Upper lobe of left lung (tissue), 4 donors: ENCODE results near the gene SRSF11.

ENCODE experiments used
- EP300 ChIP-seq, 4 donors: sonication (generic); formaldehyde crosslinking; IDR thresholded peaks; one replicate each; pipeline ENCODE4 v1.5.1; 2017; ENCODE audit warnings: antibody characterized with exemption in 4 of 4, control low read depth in 2 of 4
- POLR2A ChIP-seq, 4 donors: fragments of 450-650 bp; IDR thresholded peaks; one replicate each; pipeline ENCODE4 v1.5.1; 2016 to 2017; ENCODE audit warnings: antibody characterized with exemption in 4 of 4, mild to moderate bottlenecking in 2 of 4
- TF ChIP-seq, protein P1 (sequence below), 6 experiments: fragments of 450-650 bp in 4 of 6; fragments of 200-600 bp in 2 of 6; sonication (generic) in 2 of 6; IDR thresholded peaks; one replicate each; pipeline ENCODE4 v1.5.1; 2016 to 2019; ENCODE audit warnings: antibody characterized with exemption in 6 of 6

DNA sequence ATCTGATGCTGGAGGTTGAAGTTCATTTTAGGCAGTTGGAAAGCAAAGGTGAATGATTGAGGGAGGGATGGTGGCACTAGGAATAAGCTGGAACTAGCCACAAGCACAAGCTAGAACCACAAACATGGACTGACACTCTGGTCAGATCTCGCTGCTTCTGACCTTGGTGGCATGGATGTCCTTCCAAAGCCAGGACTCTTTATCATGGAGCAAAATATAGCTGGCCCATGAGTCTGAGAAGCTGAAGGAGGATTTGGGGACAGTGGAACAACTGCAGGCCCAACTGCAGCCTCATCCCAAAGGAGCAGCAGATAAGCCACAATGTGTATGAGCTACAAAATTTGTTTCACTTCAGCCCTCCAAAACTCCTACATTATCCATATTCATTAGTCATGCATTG, 35.5 kb downstream of the SRSF11 start:
- TF ChIP-seq, protein P1, sequence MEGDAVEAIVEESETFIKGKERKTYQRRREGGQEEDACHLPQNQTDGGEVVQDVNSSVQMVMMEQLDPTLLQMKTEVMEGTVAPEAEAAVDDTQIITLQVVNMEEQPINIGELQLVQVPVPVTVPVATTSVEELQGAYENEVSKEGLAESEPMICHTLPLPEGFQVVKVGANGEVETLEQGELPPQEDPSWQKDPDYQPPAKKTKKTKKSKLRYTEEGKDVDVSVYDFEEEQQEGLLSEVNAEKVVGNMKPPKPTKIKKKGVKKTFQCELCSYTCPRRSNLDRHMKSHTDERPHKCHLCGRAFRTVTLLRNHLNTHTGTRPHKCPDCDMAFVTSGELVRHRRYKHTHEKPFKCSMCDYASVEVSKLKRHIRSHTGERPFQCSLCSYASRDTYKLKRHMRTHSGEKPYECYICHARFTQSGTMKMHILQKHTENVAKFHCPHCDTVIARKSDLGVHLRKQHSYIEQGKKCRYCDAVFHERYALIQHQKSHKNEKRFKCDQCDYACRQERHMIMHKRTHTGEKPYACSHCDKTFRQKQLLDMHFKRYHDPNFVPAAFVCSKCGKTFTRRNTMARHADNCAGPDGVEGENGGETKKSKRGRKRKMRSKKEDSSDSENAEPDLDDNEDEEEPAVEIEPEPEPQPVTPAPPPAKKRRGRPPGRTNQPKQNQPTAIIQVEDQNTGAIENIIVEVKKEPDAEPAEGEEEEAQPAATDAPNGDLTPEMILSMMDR (IDR thresholded peaks at IDR 0.05), result no peak
- TF ChIP-seq EP300 (IDR thresholded peaks at IDR 0.05), result no peak
- TF ChIP-seq POLR2A (IDR thresholded peaks at IDR 0.05), result no peak
